Measurements from ENCODE around the gene C16orf78.

DNA sequence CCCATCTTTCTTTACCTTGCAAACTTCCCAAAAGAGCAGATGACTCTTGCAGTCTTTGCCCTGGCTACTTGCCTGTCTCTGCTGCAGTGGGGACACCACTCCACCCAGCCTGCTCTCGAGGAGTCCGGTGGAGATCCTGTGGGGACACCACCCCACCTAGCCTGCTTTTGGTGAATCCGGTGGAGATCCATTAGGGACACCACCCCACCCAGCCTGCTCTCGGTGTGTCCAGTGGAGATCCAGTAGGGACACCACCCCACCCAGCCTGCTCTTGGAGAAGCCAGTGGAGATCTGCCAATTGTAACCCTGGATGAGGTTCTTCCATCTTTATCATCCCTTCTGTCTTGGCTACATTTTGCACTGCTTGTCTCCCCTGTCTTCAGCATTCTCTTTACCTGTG, 54.2 kb downstream of the C16orf78 start:
- TF ChIP-seq, protein P1, sequence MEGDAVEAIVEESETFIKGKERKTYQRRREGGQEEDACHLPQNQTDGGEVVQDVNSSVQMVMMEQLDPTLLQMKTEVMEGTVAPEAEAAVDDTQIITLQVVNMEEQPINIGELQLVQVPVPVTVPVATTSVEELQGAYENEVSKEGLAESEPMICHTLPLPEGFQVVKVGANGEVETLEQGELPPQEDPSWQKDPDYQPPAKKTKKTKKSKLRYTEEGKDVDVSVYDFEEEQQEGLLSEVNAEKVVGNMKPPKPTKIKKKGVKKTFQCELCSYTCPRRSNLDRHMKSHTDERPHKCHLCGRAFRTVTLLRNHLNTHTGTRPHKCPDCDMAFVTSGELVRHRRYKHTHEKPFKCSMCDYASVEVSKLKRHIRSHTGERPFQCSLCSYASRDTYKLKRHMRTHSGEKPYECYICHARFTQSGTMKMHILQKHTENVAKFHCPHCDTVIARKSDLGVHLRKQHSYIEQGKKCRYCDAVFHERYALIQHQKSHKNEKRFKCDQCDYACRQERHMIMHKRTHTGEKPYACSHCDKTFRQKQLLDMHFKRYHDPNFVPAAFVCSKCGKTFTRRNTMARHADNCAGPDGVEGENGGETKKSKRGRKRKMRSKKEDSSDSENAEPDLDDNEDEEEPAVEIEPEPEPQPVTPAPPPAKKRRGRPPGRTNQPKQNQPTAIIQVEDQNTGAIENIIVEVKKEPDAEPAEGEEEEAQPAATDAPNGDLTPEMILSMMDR (IDR thresholded peaks at IDR 0.05), result no peak
- TF ChIP-seq POLR2A (IDR thresholded peaks at IDR 0.05), result no peak
